ENCODE measurements around the gene SHKBP1.
A peak's percentile ranks its signal among the peaks of the same experiment; 100 is the strongest.
"Not testable (repeated sequence)": the region's sequence is repeated elsewhere in the genome, so short reads cannot be mapped to it uniquely, and the experiment has no call there.

The SHKBP1 gene

GRCh38 chr19:40586611-40587010 lies 9.9 kb downstream of the SHKBP1 start:
- DNase-seq: no peak

- DNase-seq: no peak
Measured at GRCh38 chr19:40588110-40588854, 11.6 kb downstream of the SHKBP1 start.

GRCh38 chr19:40588926-40589569 lies 12.4 kb downstream of the SHKBP1 start:
- DNase-seq: no peak

GRCh38 chr19:40589591-40590429 lies 13.1 kb downstream of the SHKBP1 start:
- no peak for DNase-seq

- no peak for DNase-seq
Measured at GRCh38 chr19:40590464-40591265, 14.0 kb downstream of the SHKBP1 start.

- DNase-seq: not testable (repeated sequence)
Measured at GRCh38 chr19:40591724-40592123, 15.1 kb downstream of the SHKBP1 start.

- peak; percentile 25 to 28 for DNase-seq
Measured at GRCh38 chr19:40592170-40592569, 15.5 kb downstream of the SHKBP1 start.

- DNase-seq: no peak
Measured at GRCh38 chr19:40594255-40594654, 17.6 kb downstream of the SHKBP1 start.

GRCh38 chr19:40594657-40595091 lies 18.0 kb downstream of the SHKBP1 start:
- DNase-seq: no peak

- DNase-seq: no peak
Measured at GRCh38 chr19:40596608-40597328, 20.1 kb downstream of the SHKBP1 start.

GRCh38 chr19:40597329-40597838 lies 20.7 kb downstream of the SHKBP1 start:
- DNase-seq: no peak

GRCh38 chr19:40598121-40598917 lies 21.6 kb downstream of the SHKBP1 start:
- DNase-seq: peak; percentile 72 to 77

GRCh38 chr19:40598918-40599307 lies 22.2 kb downstream of the SHKBP1 start:
- DNase-seq: no peak

GRCh38 chr19:40599331-40599901 lies 22.7 kb downstream of the SHKBP1 start:
- DNase-seq: peak in 1 of 2 experiments; percentile 9

GRCh38 chr19:40599902-40600569 lies 23.4 kb downstream of the SHKBP1 start:
- no peak for DNase-seq

- DNase-seq: peak in 1 of 2 experiments; percentile 10
Measured at GRCh38 chr19:40600570-40601133, 24.0 kb downstream of the SHKBP1 start.

- no peak for DNase-seq
Measured at GRCh38 chr19:40601134-40601974, 24.7 kb downstream of the SHKBP1 start, which contains the start of gene LTBP4. Gene LTBP4, plus strand, starts transcription at chr19:40601369. Its CDS starts 19 bp downstream, at chr19:40601388.

- DNase-seq: no peak
Measured at GRCh38 chr19:40603071-40603388, 26.4 kb downstream of the SHKBP1 start.

Measured in Kasumi-1 (cell line).